Mesenchymal stem cell (in vitro differentiated cells and primary cell): ENCODE results near the gene PKNOX1.
A peak's percentile ranks its signal among the peaks of the same experiment; 100 is the strongest.
"Not testable (repeated sequence)": the region's sequence is repeated elsewhere in the genome, so short reads cannot be mapped to it uniquely, and the experiment has no call there.

Experiments
- DNase-seq: peaks from one replicate; pipeline ENCODE4 v3.0.0-alpha.2; 2013
- H2AFZ ChIP-seq: one replicate; pipeline ENCODE4 v1.6.1; 2013; ENCODE audit warnings: low read depth, mild to moderate bottlenecking, control low read depth, inconsistent platforms, low read length, moderate library complexity
- H2AK5ac ChIP-seq: 2 replicates; pipeline ENCODE4 v1.6.1; 2013; ENCODE audit warnings: low read length, moderate library complexity, mild to moderate bottlenecking, inconsistent platforms; ENCODE audit not compliant: severe bottlenecking
- H2BK120ac ChIP-seq: one replicate; pipeline ENCODE4 v1.6.1; 2013; ENCODE audit warnings: low read depth, mild to moderate bottlenecking, inconsistent platforms, low read length, moderate library complexity
- H2BK12ac ChIP-seq, 2 experiments: one replicate each; pipeline ENCODE4 v1.6.1; 2013; ENCODE audit warnings: inconsistent platforms in 2 of 2, low read length in 2 of 2, mild to moderate bottlenecking in 2 of 2, moderate library complexity in 2 of 2, control low read depth in 1 of 2
- H2BK15ac ChIP-seq: one replicate; pipeline ENCODE4 v1.6.1; 2013; ENCODE audit warnings: mild to moderate bottlenecking, low read depth, inconsistent platforms; ENCODE audit not compliant: poor library complexity, severe bottlenecking
- H2BK5ac ChIP-seq: 2 replicates; pipeline ENCODE4 v1.6.1; 2013; ENCODE audit warnings: low read depth, mild to moderate bottlenecking, low read length, control low read depth, inconsistent platforms; ENCODE audit not compliant: poor library complexity, severe bottlenecking
- H3K14ac ChIP-seq, 2 experiments: one replicate each; pipeline ENCODE4 v1.6.1; 2013; ENCODE audit warnings: inconsistent platforms in 2 of 2, low read length in 2 of 2, control low read depth in 1 of 2, mild to moderate bottlenecking in 1 of 2, moderate library complexity in 1 of 2
- H3K18ac ChIP-seq, 2 experiments: one replicate each; pipeline ENCODE4 v1.6.1; 2013; ENCODE audit warnings: inconsistent platforms in 2 of 2, low read length in 2 of 2, control low read depth in 1 of 2, low read depth in 1 of 2, mild to moderate bottlenecking in 1 of 2
- H3K23ac ChIP-seq, 2 experiments: one replicate each; pipeline ENCODE4 v1.6.1; 2013; ENCODE audit warnings: inconsistent platforms in 2 of 2, low read length in 2 of 2, mild to moderate bottlenecking in 2 of 2, moderate library complexity in 2 of 2, control low read depth in 1 of 2
- H3K27ac ChIP-seq: 2 replicates; pipeline ENCODE4 v1.5.1; 2013; ENCODE audit warnings: mild to moderate bottlenecking, moderate library complexity, low read length, control low read depth, inconsistent platforms; ENCODE audit not compliant: poor library complexity, severe bottlenecking
- H3K27me3 ChIP-seq, 2 experiments: 2 replicates each; pipeline versions ENCODE4 v1.6.1 to v1.7.0; 2013; ENCODE audit warnings: low read length in 2 of 2, mild to moderate bottlenecking in 2 of 2, moderate library complexity in 2 of 2, control low read depth in 1 of 2, inconsistent platforms in 1 of 2; ENCODE audit not compliant: control insufficient read depth in 1 of 2, insufficient read depth in 1 of 2
- H3K36me3 ChIP-seq, 2 experiments: 2 replicates each; pipeline versions ENCODE4 v1.6.1 to v1.7.0; 2013; ENCODE audit warnings: low read length in 2 of 2, control low read depth in 1 of 2, inconsistent platforms in 1 of 2, low read depth in 1 of 2, mild to moderate bottlenecking in 1 of 2; ENCODE audit not compliant: insufficient read depth in 2 of 2, control insufficient read depth in 1 of 2
- H3K4ac ChIP-seq, 2 experiments: one replicate each; pipeline ENCODE4 v1.6.1; 2013; ENCODE audit warnings: inconsistent platforms in 2 of 2, low read length in 2 of 2, mild to moderate bottlenecking in 2 of 2, moderate library complexity in 2 of 2, control low read depth in 1 of 2, low read depth in 1 of 2
- H3K4me1 ChIP-seq: 2 replicates; pipeline ENCODE4 v1.6.1; 2013; ENCODE audit warnings: low read depth, low read length, control low read depth; ENCODE audit not compliant: control insufficient read depth, insufficient read depth
- H3K4me2 ChIP-seq: 2 replicates; pipeline ENCODE4 v1.6.1; 2013; ENCODE audit warnings: low read length, mild to moderate bottlenecking, inconsistent platforms; ENCODE audit not compliant: poor library complexity, severe bottlenecking
- H3K4me3 ChIP-seq, 2 experiments: 2 replicates each; pipeline versions ENCODE4 v1.5.1 to v1.7.0; 2013; ENCODE audit warnings: low read length in 2 of 2, mild to moderate bottlenecking in 2 of 2, control low read depth in 1 of 2, low read depth in 1 of 2; ENCODE audit not compliant: insufficient read depth in 1 of 2
- H3K79me1 ChIP-seq: replicated peaks from 2 replicates; pipeline ENCODE4 v1.6.1; 2013; ENCODE audit warnings: mild to moderate bottlenecking, control low read depth, low read length, inconsistent platforms; ENCODE audit not compliant: poor library complexity, severe bottlenecking
- H3K9ac ChIP-seq: 2 replicates; pipeline ENCODE4 v1.7.0; 2013; ENCODE audit warnings: mild to moderate bottlenecking, low read length, moderate library complexity
- H3K9me3 ChIP-seq: 2 replicates; pipeline ENCODE4 v1.7.0; 2013; ENCODE audit warnings: mild to moderate bottlenecking, low read length; ENCODE audit not compliant: control insufficient read depth
- H4K8ac ChIP-seq: one replicate; pipeline ENCODE4 v1.6.1; 2013; ENCODE audit warnings: inconsistent platforms, mild to moderate bottlenecking, low read length, moderate library complexity
- H4K91ac ChIP-seq: one replicate; pipeline ENCODE4 v1.6.1; 2013; ENCODE audit warnings: mild to moderate bottlenecking, low read length, inconsistent platforms
- WGBS: methylation state at CpG from one replicate; pipeline ENCODE4 v1.1.7; 2013; ENCODE audit warnings: mixed read lengths; 5-methylcytosine and 5-hydroxymethylcytosine counted together

PKNOX1 gene

GRCh38 chr21:42938606-42938995 is 35.8 kb upstream of the PKNOX1 start:
- H2BK12ac ChIP-seq, H3K14ac ChIP-seq, H3K4me3 ChIP-seq, H4K8ac ChIP-seq, H3K9ac ChIP-seq, H3K4me1 ChIP-seq, H3K27ac ChIP-seq, H2BK15ac ChIP-seq, H3K23ac ChIP-seq, DNase-seq, H4K91ac ChIP-seq, H2BK120ac ChIP-seq, H2BK5ac ChIP-seq, H3K79me1 ChIP-seq, H3K27me3 ChIP-seq, H3K9me3 ChIP-seq, H3K4me2 ChIP-seq, H3K18ac ChIP-seq, H3K4ac ChIP-seq, H2AFZ ChIP-seq, H3K36me3 ChIP-seq: not testable (repeated sequence)
- peak overlapping the region; percentile 73 for H2AK5ac ChIP-seq
- WGBS = 95% methylated on average over 4 of the region's 6 CpGs

GRCh38 chr21:42939582-42940413 is 34.6 kb upstream of the PKNOX1 start:
- no peak overlapping the region for H3K4ac ChIP-seq

GRCh38 chr21:42941696-42942085 is 32.7 kb upstream of the PKNOX1 start:
- no peak overlapping the region for H3K18ac ChIP-seq
- no peaks in the 10 kb centered on the region for H3K27me3 ChIP-seq
- no peaks in the 10 kb centered on the region for H3K9me3 ChIP-seq
- H2BK12ac ChIP-seq = no peak overlapping the region
- no peaks in the 10 kb centered on the region for H3K79me1 ChIP-seq
- H3K4ac ChIP-seq = no peak overlapping the region
- WGBS = 99% methylated on average over 4 of the region's 6 CpGs
- peaks cover 6% of the 10 kb centered on the region for H3K4me1 ChIP-seq
- H2AK5ac ChIP-seq = no peak overlapping the region
- no peak overlapping the region for H3K23ac ChIP-seq
- no peak overlapping the region for H3K4me3 ChIP-seq
- no peak overlapping the region for H3K9ac ChIP-seq
- H3K36me3 ChIP-seq = no peaks in the 10 kb centered on the region
- H2BK15ac ChIP-seq = no peak overlapping the region
- H3K27ac ChIP-seq = no peak overlapping the region
- H3K14ac ChIP-seq = no peak overlapping the region
- H2AFZ ChIP-seq = no peak overlapping the region
- no peak overlapping the region for H2BK120ac ChIP-seq
- H4K91ac ChIP-seq = no peak overlapping the region
- no peak for DNase-seq
- H3K4me2 ChIP-seq = no peak overlapping the region
- no peak overlapping the region for H2BK5ac ChIP-seq
- H4K8ac ChIP-seq = no peak overlapping the region

More at GRCh38 chr21:42939582-42940413, 34.6 kb upstream of the PKNOX1 start:
- WGBS = 66% methylated on average over 13 of the region's 16 CpGs
- peaks cover 6% of the 10 kb centered on the region for H3K4me1 ChIP-seq
- no peak overlapping the region for H2BK120ac ChIP-seq
- DNase-seq = peak; percentile 97
- H2BK12ac ChIP-seq = no peak overlapping the region
- H3K27ac ChIP-seq = peak overlapping the region; percentile 87
- no peak overlapping the region for H3K4me2 ChIP-seq
- H3K79me1 ChIP-seq = no peaks in the 10 kb centered on the region
- peak overlapping the region; percentile 40 for H2AK5ac ChIP-seq
- peak overlapping the region; percentile 53 for H2BK5ac ChIP-seq
- peak overlapping the region in 1 of 2 experiments; percentile 76 for H3K4me3 ChIP-seq
- no peak overlapping the region for H3K14ac ChIP-seq
- H4K91ac ChIP-seq = no peak overlapping the region
- no peak overlapping the region for H2AFZ ChIP-seq
- H3K27me3 ChIP-seq = no peaks in the 10 kb centered on the region
- H4K8ac ChIP-seq = no peak overlapping the region
- H3K18ac ChIP-seq = peak overlapping the region in 1 of 2 experiments; percentile 37
- H3K9me3 ChIP-seq = no peaks in the 10 kb centered on the region
- no peak overlapping the region for H3K23ac ChIP-seq
- no peaks in the 10 kb centered on the region for H3K36me3 ChIP-seq
- no peak overlapping the region for H2BK15ac ChIP-seq
- peak overlapping the region; percentile 86 for H3K9ac ChIP-seq

- no peak overlapping the region for H3K4ac ChIP-seq
- H3K27ac ChIP-seq = no peak overlapping the region
- WGBS = 83% methylated on average over 6 of the region's 6 CpGs
- H3K23ac ChIP-seq = no peak overlapping the region
- H3K4me3 ChIP-seq = no peak overlapping the region
- H4K91ac ChIP-seq = no peak overlapping the region
- H2BK12ac ChIP-seq = no peak overlapping the region
- H3K9ac ChIP-seq = no peak overlapping the region
- H2AK5ac ChIP-seq = no peak overlapping the region
- H2AFZ ChIP-seq = no peak overlapping the region
- no peaks in the 10 kb centered on the region for H3K27me3 ChIP-seq
- no peak overlapping the region for H4K8ac ChIP-seq
- H3K9me3 ChIP-seq = no peaks in the 10 kb centered on the region
- H2BK15ac ChIP-seq = no peak overlapping the region
- H3K36me3 ChIP-seq = no peaks in the 10 kb centered on the region
- peak overlapping the region in 1 of 2 experiments; percentile 71 for H3K14ac ChIP-seq
- H3K18ac ChIP-seq = no peak overlapping the region
- H3K79me1 ChIP-seq = no peaks in the 10 kb centered on the region
- no peak overlapping the region for H3K4me2 ChIP-seq
- H2BK120ac ChIP-seq = no peak overlapping the region
- no peak overlapping the region for H2BK5ac ChIP-seq
- H3K4me1 ChIP-seq = peaks cover 6% of the 10 kb centered on the region
- DNase-seq = no peak
These were observed 32.1 kb upstream of the PKNOX1 start for GRCh38 chr21:42942244-42942643.
